Measurements from ENCODE around the gene CYTH1. TPM values are rescaled to one million over a fixed set of nuclear protein-coding genes. Genes with fewer than 3 reads are reported as not detected.

CYTH1 gene
- total RNA-seq, 2 experiments from 2014 or later, result 73.0 to 148 TPM

- Histone ChIP-seq H4K20me1 (ENCODE audit: insufficient read depth, low read length) (no peaks in the 10 kb centered on the region), H3K27ac (ENCODE audit: low read depth, low read length, poor library complexity, severe bottlenecking) (peak overlapping the region; percentile 88), H3K79me2 (ENCODE audit: insufficient read depth, low read depth, low read length) (peaks cover 99% of the 10 kb centered on the region), H3K4me2 (ENCODE audit: low read length) (peak overlapping the region; percentile 89), H3K9me3 (ENCODE audit: low read length) (no peaks in the 10 kb centered on the region), H3K36me3 (ENCODE audit: insufficient read depth, low read length) (no peaks in the 10 kb centered on the region), H3K9me2 (ENCODE audit: insufficient read depth, low read length) (no peaks in the 10 kb centered on the region), H3K4me1 (ENCODE audit: insufficient read depth, low read length, poor library complexity, severe bottlenecking) (peaks cover 96% of the 10 kb centered on the region), H2AFZ (ENCODE audit: low read length) (no peak overlapping the region), H3K4me3 (ENCODE audit: low read depth, low read length, poor library complexity, severe bottlenecking) (peak overlapping the region; percentile 62)
- intact Hi-C loops (cut with micrococcal nuclease; ENCODE audit: unreplicated experiment), result no loop called here
- ChIA-PET CTCF (ENCODE audit: unreplicated experiment) (interaction anchor here (1.0 kb wide), 1 partner anchor 20 kb away, joined by 7 read pairs; no protein-coding TSS in a partner anchor), POLR2A (interaction anchor here (0.7 to 7.1 kb wide), 7 partner anchors 10 to 43 kb away, joined by 3 to 127 read pairs (median 5); no protein-coding TSS in a partner anchor)
- TF ChIP-seq EZH2phosphoT487 (IDR thresholded peaks at IDR 0.05; ENCODE audit: borderline replicate concordance, low read depth, low read length), result no peak
- no peak for TF ChIP-seq CTCF (conservative IDR thresholded peaks at IDR 0.05; ENCODE audit: low read length)
- BruUV-seq (replicated peaks), result TSS peak; percentile 43
- DNase-seq (ENCODE audit: low spot score), result no peak
These were observed 65.8 kb downstream of the CYTH1 start for GRCh38 chr17:78716292-78716691.

GRCh38 chr17:78715876-78716275 is 66.2 kb downstream of the CYTH1 start:
- Histone ChIP-seq H3K9me2 (ENCODE audit: insufficient read depth, low read length) (no peaks in the 10 kb centered on the region), H3K27ac (ENCODE audit: low read depth, low read length, poor library complexity, severe bottlenecking) (peak overlapping the region; percentile 88), H3K36me3 (ENCODE audit: insufficient read depth, low read length) (no peaks in the 10 kb centered on the region), H2AFZ (ENCODE audit: low read length) (no peak overlapping the region; the same call in 1 of the 2 replicates), H4K20me1 (ENCODE audit: insufficient read depth, low read length) (no peaks in the 10 kb centered on the region), H3K4me3 (ENCODE audit: low read depth, low read length, poor library complexity, severe bottlenecking) (peak overlapping the region; percentile 62), H3K4me2 (ENCODE audit: low read length) (peak overlapping the region; percentile 89), H3K79me2 (ENCODE audit: insufficient read depth, low read depth, low read length) (peaks cover 99% of the 10 kb centered on the region), H3K4me1 (ENCODE audit: insufficient read depth, low read length, poor library complexity, severe bottlenecking) (peaks cover 94% of the 10 kb centered on the region), H3K9me3 (ENCODE audit: low read length) (no peaks in the 10 kb centered on the region)
- ChIA-PET POLR2A (interaction anchor here (0.5 to 7.1 kb wide), 7 partner anchors 10 to 125 kb away, joined by 3 to 127 read pairs (median 5); no protein-coding TSS in a partner anchor), CTCF (ENCODE audit: unreplicated experiment) (interaction anchor here (1.0 kb wide), 1 partner anchor 20 kb away, joined by 7 read pairs; no protein-coding TSS in a partner anchor)
- BruUV-seq (replicated peaks), result no TSS peak
- TF ChIP-seq EZH2phosphoT487 (IDR thresholded peaks at IDR 0.05; ENCODE audit: borderline replicate concordance, low read depth, low read length) (no peak), CTCF (conservative IDR thresholded peaks at IDR 0.05; ENCODE audit: low read length) (no peak)
- no peak for DNase-seq (ENCODE audit: low spot score)
- intact Hi-C loops (cut with micrococcal nuclease; ENCODE audit: unreplicated experiment), result loop anchor here (2.0 kb wide), 2 partner anchors 21 to 59 kb away; no protein-coding TSS in a partner anchor

Measured in OCI-LY7 (cell line).